ENCODE measurements around the gene LAD1. TPM values are rescaled to one million over a fixed set of nuclear protein-coding genes. Genes with fewer than 3 reads are reported as not detected.
A peak's percentile ranks its signal among the peaks of the same experiment; 100 is the strongest.

LAD1 gene
- total RNA-seq, 1 donor from 2014 or later: 0.17 TPM

GRCh38 chr1:201378804-201379203 lies 20.3 kb downstream of the LAD1 start:
- no peaks in the 10 kb centered on the region for H3K27me3 Mint-ChIP-seq (ENCODE audit: low read depth)
- DNase-seq (ENCODE audit: low spot score): no peak
- no peaks in the 10 kb centered on the region for H3K36me3 Mint-ChIP-seq (ENCODE audit: low read depth)
- no peak overlapping the region for H3K4me3 Mint-ChIP-seq (ENCODE audit: unreplicated experiment)
- no peaks in the 10 kb centered on the region for H3K9me3 Mint-ChIP-seq (ENCODE audit: low read depth)
- peaks cover 32% of the 10 kb centered on the region for H3K4me1 Mint-ChIP-seq (ENCODE audit: low read depth)
- no peak for TF ChIP-seq CTCF (IDR thresholded peaks at IDR 0.05)
- no peak overlapping the region for H3K27ac Mint-ChIP-seq (ENCODE audit: unreplicated experiment)

GRCh38 chr1:201377611-201378092 lies 21.5 kb downstream of the LAD1 start, which contains the start of gene TNNT2:
Gene TNNT2, minus strand, starts transcription at chr1:201377680. Its CDS starts 4,426 bp downstream, at chr1:201373254.
- Mint-ChIP-seq H3K9me3 (ENCODE audit: low read depth) (no peaks in the 10 kb centered on the region), H3K4me3 (ENCODE audit: unreplicated experiment) (peak within 1 kb of the TSS; percentile 57), H3K27me3 (ENCODE audit: low read depth) (no peaks in the 10 kb centered on the region), H3K4me1 (ENCODE audit: low read depth) (peaks cover 25% of the 10 kb centered on the region), H3K36me3 (ENCODE audit: low read depth) (no peaks in the 10 kb centered on the region), H3K27ac (ENCODE audit: unreplicated experiment) (peak within 1 kb of the TSS; percentile 87)
- TF ChIP-seq CTCF (IDR thresholded peaks at IDR 0.05): no peak
- DNase-seq (ENCODE audit: low spot score): no peak

- no peak for DNase-seq (ENCODE audit: low spot score)
- H3K27me3 Mint-ChIP-seq (ENCODE audit: low read depth): peaks cover 4% of the 10 kb centered on the region
- peaks cover 25% of the 10 kb centered on the region for H3K4me1 Mint-ChIP-seq (ENCODE audit: low read depth)
Observed at GRCh38 chr1:201376464-201377374, 22.4 kb downstream of the LAD1 start.

GRCh38 chr1:201376107-201376463 lies 23.0 kb downstream of the LAD1 start:
- Mint-ChIP-seq H3K4me3 (ENCODE audit: unreplicated experiment) (peak overlapping the region; percentile 57), H3K27me3 (ENCODE audit: low read depth) (peaks cover 4% of the 10 kb centered on the region), H3K9me3 (ENCODE audit: low read depth) (no peaks in the 10 kb centered on the region), H3K36me3 (ENCODE audit: low read depth) (no peaks in the 10 kb centered on the region), H3K27ac (ENCODE audit: unreplicated experiment) (peak overlapping the region; percentile 87), H3K4me1 (ENCODE audit: low read depth) (peaks cover 25% of the 10 kb centered on the region)
- no peak for DNase-seq (ENCODE audit: low spot score)
- no peak for TF ChIP-seq CTCF (IDR thresholded peaks at IDR 0.05)

More at GRCh38 chr1:201376464-201377374, 22.4 kb downstream of the LAD1 start:
- H3K36me3 Mint-ChIP-seq (ENCODE audit: low read depth): no peaks in the 10 kb centered on the region
- H3K27ac Mint-ChIP-seq (ENCODE audit: unreplicated experiment): peak overlapping the region; percentile 87
- H3K9me3 Mint-ChIP-seq (ENCODE audit: low read depth): no peaks in the 10 kb centered on the region
- H3K4me3 Mint-ChIP-seq (ENCODE audit: unreplicated experiment): peak overlapping the region; percentile 57
- TF ChIP-seq CTCF (IDR thresholded peaks at IDR 0.05): peak; percentile 82

GRCh38 chr1:201375169-201375568 lies 24.0 kb downstream of the LAD1 start:
- H3K9me3 Mint-ChIP-seq (ENCODE audit: low read depth): no peaks in the 10 kb centered on the region
- no peak overlapping the region for H3K4me3 Mint-ChIP-seq (ENCODE audit: unreplicated experiment)
- H3K36me3 Mint-ChIP-seq (ENCODE audit: low read depth): no peaks in the 10 kb centered on the region
- H3K27ac Mint-ChIP-seq (ENCODE audit: unreplicated experiment): no peak overlapping the region
- peaks cover 25% of the 10 kb centered on the region for H3K4me1 Mint-ChIP-seq (ENCODE audit: low read depth)
- peak; percentile 41 for TF ChIP-seq CTCF (IDR thresholded peaks at IDR 0.05)
- peaks cover 4% of the 10 kb centered on the region for H3K27me3 Mint-ChIP-seq (ENCODE audit: low read depth)
- no peak for DNase-seq (ENCODE audit: low spot score)

Measured in chondrocyte (in vitro differentiated cells).